Suprapubic skin (tissue), 4 donors: ENCODE results near the gene PGM1.

Experiments
- CTCF ChIP-seq, 2 donors: fragments of 200-600 bp in 1 of 2; fragments of 450-650 bp in 1 of 2; sonication (generic) in 1 of 2; IDR thresholded peaks; one replicate each; pipeline ENCODE4 v1.5.1; 2016 to 2019; ENCODE audit warnings: antibody characterized with exemption in 2 of 2, mild to moderate bottlenecking in 1 of 2, moderate library complexity in 1 of 2
- EP300 ChIP-seq: sonication (generic); formaldehyde crosslinking; IDR thresholded peaks from one replicate; pipeline ENCODE4 v1.6.1; 2017; ENCODE audit warnings: antibody characterized with exemption
- POLR2A ChIP-seq, 2 donors: fragments of 450-650 bp; IDR thresholded peaks; one replicate each; pipeline ENCODE4 v1.6.1; 2017; ENCODE audit warnings: antibody characterized with exemption in 2 of 2, mild to moderate bottlenecking in 2 of 2, moderate library complexity in 2 of 2
- POLR2AphosphoS5 ChIP-seq, 3 donors: sonication (generic); formaldehyde crosslinking; IDR thresholded peaks; one replicate each; pipeline ENCODE4 v1.6.1; 2017; ENCODE audit warnings: antibody characterized with exemption in 3 of 3

GRCh38 chr1:63705078-63705477 lies 111.9 kb downstream of the PGM1 start:
- TF ChIP-seq CTCF (IDR thresholded peaks at IDR 0.05) = no peak
- TF ChIP-seq POLR2A (IDR thresholded peaks at IDR 0.05) = no peak
- TF ChIP-seq POLR2AphosphoS5 (IDR thresholded peaks at IDR 0.05) = no peak
- TF ChIP-seq EP300 = no peak
